Measurements from ENCODE around the gene GPR171. TPM values are rescaled to one million over a fixed set of nuclear protein-coding genes. Genes with fewer than 3 reads are reported as not detected.

Gene GPR171
- total and polyA plus RNA-seq, 4 donors: 0.87 to 2.7 (median 1.7) TPM

DNA sequence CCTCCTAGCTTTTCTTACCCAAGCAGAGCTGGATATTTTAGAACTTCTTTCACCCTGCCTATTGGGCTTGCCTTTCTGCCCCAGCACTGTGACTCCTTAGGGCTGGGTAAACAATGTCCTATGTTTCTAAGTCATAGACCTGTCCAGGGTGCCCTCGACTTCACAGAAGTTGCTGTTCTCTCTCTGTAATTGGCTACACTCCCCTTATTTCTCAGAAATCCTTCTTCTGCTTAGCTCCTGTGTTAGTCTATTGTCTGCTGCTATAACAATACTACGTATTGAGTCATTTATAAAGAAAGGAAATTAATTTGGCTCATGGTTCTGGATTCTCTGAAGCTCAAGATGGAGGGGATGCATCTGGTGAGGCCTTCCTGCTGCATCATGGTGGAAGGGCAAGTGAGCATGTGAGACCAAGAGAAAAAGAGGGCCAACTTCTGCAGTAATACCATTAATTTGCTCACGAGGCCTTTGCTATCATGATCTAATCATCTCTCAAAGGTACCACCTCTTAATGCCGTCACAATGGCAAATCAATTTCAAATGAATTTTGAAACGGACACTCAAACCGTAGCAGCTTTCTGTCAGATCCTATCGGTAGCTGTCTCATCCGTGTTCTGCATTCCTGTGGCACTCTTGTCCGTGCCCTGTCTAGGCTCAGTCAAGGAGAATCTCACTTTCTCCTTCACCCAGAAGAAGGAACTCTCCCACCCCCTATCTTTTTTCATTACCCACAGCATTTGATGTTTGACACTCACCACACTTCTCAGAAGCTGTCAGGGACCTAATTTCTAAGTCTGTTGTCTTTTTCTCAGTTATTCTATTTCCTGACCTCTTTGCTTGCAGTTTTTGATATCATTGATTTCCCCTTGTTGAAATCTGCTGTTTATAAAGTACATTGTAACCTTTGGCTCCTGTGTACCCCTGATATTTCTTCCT is 22.3 kb upstream of the GPR171 start:
- 80 to 89% methylated on average over 9 of the region's 9 CpGs for WGBS, 2 donors

GRCh38 chr3:151224268-151224866 is 21.4 kb upstream of the GPR171 start:
- Histone ChIP-seq H3K9me3 (ENCODE audit: control insufficient read depth in 4 of 4, insufficient read depth in 3 of 4, low read length in 3 of 4) (peaks cover 0 to 3% (median 0%) of the 10 kb centered on the region in 4 donors), H3K27ac (ENCODE audit: low read depth in 1 of 2, low read length in 1 of 2) (no peak overlapping the region), H3K9ac (ENCODE audit: insufficient read depth in 1 of 2, low read length in 2 of 2) (no peak overlapping the region), H3K27me3 (ENCODE audit: control insufficient read depth in 3 of 3, insufficient read depth in 3 of 3, low read length in 2 of 3) (no peaks in the 10 kb centered on the region), H3K4me1 (ENCODE audit: control insufficient read depth in 5 of 5, insufficient read depth in 5 of 5, low read length in 5 of 5) (peaks cover 0 to 27% (median 4%) of the 10 kb centered on the region in 5 donors), H3K4me3 (no peak overlapping the region), H3K36me3 (ENCODE audit: control insufficient read depth in 4 of 4, insufficient read depth in 4 of 4, low read length in 4 of 4) (no peaks in the 10 kb centered on the region)
- DNase-seq: no peak
- WGBS, 2 donors: 90 to 97% methylated on average over 4 of the region's 4 CpGs
- ATAC-seq (ENCODE audit: insufficient read depth, low FRiP score): no peak
- no peak for TF ChIP-seq CTCF (IDR thresholded peaks at IDR 0.05; ENCODE audit: control extremely low read depth, extremely low read depth)

More for the DNA sequence above, 22.3 kb upstream of the GPR171 start:
- H3K4me1 ChIP-seq (ENCODE audit: control insufficient read depth in 5 of 5, insufficient read depth in 5 of 5, low read length in 5 of 5): peaks cover 0 to 27% (median 0%) of the 10 kb centered on the region in 5 donors
- no peak overlapping the region for H3K4me3 ChIP-seq
- TF ChIP-seq CTCF (IDR thresholded peaks at IDR 0.05; ENCODE audit: control extremely low read depth, extremely low read depth): no peak
- H3K36me3 ChIP-seq (ENCODE audit: control insufficient read depth in 4 of 4, insufficient read depth in 4 of 4, low read length in 4 of 4): no peaks in the 10 kb centered on the region
- no peak for DNase-seq
- H3K9me3 ChIP-seq (ENCODE audit: control insufficient read depth in 4 of 4, insufficient read depth in 3 of 4, low read length in 3 of 4): peaks cover 0 to 3% (median 0%) of the 10 kb centered on the region in 4 donors
- H3K27ac ChIP-seq (ENCODE audit: low read depth in 1 of 2, low read length in 1 of 2): no peak overlapping the region
- no peak overlapping the region for H3K9ac ChIP-seq (ENCODE audit: insufficient read depth in 1 of 2, low read length in 2 of 2)
- ATAC-seq (ENCODE audit: insufficient read depth, low FRiP score): no peak
- H3K27me3 ChIP-seq (ENCODE audit: control insufficient read depth in 3 of 3, insufficient read depth in 3 of 3, low read length in 2 of 3): no peaks in the 10 kb centered on the region

GRCh38 chr3:151219056-151219455 is 16.0 kb upstream of the GPR171 start:
- Histone ChIP-seq H3K4me1 (ENCODE audit: control insufficient read depth in 5 of 5, insufficient read depth in 5 of 5, low read length in 5 of 5) (peaks cover 0 to 10% (median 0%) of the 10 kb centered on the region in 5 donors), H3K9me3 (ENCODE audit: control insufficient read depth in 4 of 4, insufficient read depth in 3 of 4, low read length in 3 of 4) (peaks cover 0 to 3% (median 0%) of the 10 kb centered on the region in 4 donors), H3K27me3 (ENCODE audit: control insufficient read depth in 3 of 3, insufficient read depth in 3 of 3, low read length in 2 of 3) (no peaks in the 10 kb centered on the region), H3K4me3 (no peak overlapping the region), H3K27ac (ENCODE audit: low read depth in 1 of 2, low read length in 1 of 2) (peak overlapping the region in 1 of 2 donors; percentile 15), H3K9ac (ENCODE audit: insufficient read depth in 1 of 2, low read length in 2 of 2) (no peak overlapping the region), H3K36me3 (ENCODE audit: control insufficient read depth in 4 of 4, insufficient read depth in 4 of 4, low read length in 4 of 4) (no peaks in the 10 kb centered on the region)
- DNase-seq: no peak
- ATAC-seq (ENCODE audit: insufficient read depth, low FRiP score): no peak
- 29 to 75% methylated on average over 1 of the region's 1 CpG for WGBS, 2 donors
- TF ChIP-seq CTCF (IDR thresholded peaks at IDR 0.05; ENCODE audit: control extremely low read depth, extremely low read depth): no peak
